ENCODE results near the gene PRR5L.

The PRR5L gene

DNA sequence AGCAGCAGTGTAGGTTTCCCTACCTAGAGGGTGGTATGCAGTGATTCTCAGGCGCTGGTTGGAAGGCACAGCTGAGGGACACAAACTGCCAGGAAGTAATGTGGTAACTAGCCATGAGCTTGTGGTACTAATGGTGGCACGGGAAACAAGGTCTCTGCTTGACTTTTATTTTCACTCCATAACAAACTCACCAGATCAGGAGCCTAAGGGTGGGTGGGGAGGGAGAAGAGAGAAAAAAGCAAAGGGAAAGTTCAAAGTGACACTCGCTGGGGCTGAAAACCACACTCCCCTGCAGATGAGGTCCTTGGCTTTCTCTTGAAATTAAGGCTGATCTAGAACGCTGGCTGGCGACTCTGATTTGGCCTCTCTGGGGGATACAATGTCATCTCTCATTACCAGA lies 192.0 kb downstream of the PRR5L start:
- TF ChIP-seq, protein P1, sequence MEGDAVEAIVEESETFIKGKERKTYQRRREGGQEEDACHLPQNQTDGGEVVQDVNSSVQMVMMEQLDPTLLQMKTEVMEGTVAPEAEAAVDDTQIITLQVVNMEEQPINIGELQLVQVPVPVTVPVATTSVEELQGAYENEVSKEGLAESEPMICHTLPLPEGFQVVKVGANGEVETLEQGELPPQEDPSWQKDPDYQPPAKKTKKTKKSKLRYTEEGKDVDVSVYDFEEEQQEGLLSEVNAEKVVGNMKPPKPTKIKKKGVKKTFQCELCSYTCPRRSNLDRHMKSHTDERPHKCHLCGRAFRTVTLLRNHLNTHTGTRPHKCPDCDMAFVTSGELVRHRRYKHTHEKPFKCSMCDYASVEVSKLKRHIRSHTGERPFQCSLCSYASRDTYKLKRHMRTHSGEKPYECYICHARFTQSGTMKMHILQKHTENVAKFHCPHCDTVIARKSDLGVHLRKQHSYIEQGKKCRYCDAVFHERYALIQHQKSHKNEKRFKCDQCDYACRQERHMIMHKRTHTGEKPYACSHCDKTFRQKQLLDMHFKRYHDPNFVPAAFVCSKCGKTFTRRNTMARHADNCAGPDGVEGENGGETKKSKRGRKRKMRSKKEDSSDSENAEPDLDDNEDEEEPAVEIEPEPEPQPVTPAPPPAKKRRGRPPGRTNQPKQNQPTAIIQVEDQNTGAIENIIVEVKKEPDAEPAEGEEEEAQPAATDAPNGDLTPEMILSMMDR (conservative IDR thresholded peaks at IDR 0.05; ENCODE audit: control insufficient read depth, insufficient read depth, low read depth, low read length), result no peak
- DNase-seq (ENCODE audit: low read depth), result no peak
- no peak overlapping the region for H3K4me3 ChIP-seq (ENCODE audit: control insufficient read depth, low read depth, low read length)

DNA sequence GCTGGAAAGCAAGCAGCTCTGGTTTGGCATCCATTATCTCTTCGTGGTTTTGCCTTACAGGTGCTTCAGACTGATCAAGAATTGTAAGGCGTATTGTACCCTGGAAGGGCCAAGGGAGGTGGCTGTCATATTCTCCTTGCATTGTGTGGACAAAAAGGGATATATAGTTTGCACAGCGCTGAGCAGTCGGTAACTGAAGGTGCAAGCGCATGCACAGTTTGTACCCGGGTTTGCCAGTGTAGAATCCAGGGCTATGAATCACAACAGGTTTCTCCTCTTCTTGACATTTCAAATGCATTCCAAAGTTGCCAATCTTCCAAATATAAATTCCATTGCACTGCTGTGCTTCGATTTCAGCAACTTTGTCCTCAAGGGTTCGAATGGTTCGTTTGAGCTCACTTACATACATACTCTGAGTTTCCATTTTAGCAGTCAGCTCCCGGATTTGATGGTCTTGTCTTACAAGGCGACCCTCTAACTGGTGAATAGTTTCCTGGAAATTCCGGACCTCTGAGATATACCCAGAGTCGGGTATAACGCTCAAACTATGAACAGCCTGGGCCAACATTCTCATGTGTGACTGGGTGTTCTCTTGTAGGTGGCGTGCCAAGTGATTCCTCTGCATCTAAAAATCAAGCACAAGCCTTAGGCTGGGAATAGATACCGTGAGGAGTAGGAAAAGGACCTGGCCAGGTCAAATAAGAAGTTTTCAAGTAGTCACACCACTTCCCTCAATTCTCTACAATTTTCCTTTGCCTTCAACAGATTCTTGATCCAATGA lies 194.1 kb downstream of the PRR5L start:
- H3K4me3 ChIP-seq (ENCODE audit: control insufficient read depth, low read depth, low read length), result no peak overlapping the region
- no peak for DNase-seq (ENCODE audit: low read depth)
- TF ChIP-seq, protein P1 (conservative IDR thresholded peaks at IDR 0.05; ENCODE audit: control insufficient read depth, insufficient read depth, low read depth, low read length), result no peak

DNA sequence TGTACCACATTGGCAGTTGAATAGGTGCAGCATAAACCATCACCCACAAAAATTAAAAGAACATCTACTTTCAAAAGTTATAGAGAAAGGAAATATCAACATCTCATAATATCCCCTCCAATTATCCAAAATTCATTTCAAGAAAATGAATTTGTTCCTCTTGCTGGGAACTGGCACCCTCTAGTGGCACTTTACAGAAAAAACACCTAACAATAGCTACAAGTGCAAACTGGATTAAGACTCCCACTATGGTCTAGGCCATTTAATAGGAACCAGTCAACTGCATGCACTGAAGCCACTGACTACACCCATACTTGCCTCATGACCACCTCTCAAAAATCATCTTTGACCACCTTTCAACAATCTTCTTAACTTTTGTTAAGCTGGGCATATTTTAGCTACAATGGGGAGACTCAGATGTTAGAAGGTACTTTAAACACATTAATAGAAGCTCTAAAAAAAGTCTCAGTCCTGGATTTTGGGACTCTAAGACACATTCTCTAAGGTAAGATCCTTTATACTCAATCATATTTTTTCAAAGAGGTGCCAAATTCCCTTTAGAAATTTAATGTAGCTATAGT lies 196.7 kb downstream of the PRR5L start:
- TF ChIP-seq, protein P1 (conservative IDR thresholded peaks at IDR 0.05; ENCODE audit: control insufficient read depth, insufficient read depth, low read depth, low read length), result peak; percentile 85
- no peak overlapping the region for H3K4me3 ChIP-seq (ENCODE audit: control insufficient read depth, low read depth, low read length)
- peak; percentile 64 for DNase-seq (ENCODE audit: low read depth)

DNA sequence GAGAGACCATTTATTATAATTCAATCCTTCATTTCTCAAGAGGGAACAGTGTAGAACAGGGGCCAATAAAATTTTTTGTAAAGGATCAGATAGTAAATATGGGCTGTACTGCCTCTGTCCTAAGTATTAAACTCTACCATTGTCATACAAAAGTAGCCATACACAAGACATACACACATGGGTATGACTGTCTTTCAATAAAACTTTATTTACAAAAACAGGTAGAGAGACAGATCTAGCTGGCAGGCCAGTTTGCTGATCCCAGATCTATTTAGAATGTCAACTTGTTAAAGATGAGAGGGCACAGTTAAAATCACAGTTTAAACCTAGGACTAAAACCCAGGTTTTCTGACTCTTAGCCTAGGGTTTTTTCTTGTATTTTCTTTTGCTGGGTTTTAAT lies 197.2 kb downstream of the PRR5L start:
- H3K4me3 ChIP-seq (ENCODE audit: control insufficient read depth, low read depth, low read length), result no peak overlapping the region
- TF ChIP-seq, protein P1 (conservative IDR thresholded peaks at IDR 0.05; ENCODE audit: control insufficient read depth, insufficient read depth, low read depth, low read length), result no peak
- DNase-seq (ENCODE audit: low read depth), result no peak

DNA sequence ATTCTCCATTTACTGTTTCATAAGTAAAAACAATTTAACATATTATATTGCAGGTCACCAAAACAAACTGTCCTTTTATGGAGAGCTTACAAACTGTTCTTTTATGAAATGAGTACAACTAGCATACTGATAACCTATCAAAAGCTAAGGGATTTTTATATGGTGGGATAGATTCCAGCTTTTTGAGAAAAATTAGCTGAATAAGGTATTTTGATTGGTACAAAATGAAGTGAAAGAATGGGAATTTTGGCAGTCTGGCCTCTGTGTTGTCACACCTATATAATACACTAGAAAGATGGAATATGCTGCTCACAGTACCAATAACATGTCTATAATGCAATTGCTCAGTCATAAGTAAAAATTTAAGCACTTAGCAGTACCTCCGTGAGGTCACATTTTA lies 202.6 kb downstream of the PRR5L start:
- TF ChIP-seq, protein P1 (conservative IDR thresholded peaks at IDR 0.05; ENCODE audit: control insufficient read depth, insufficient read depth, low read depth, low read length), result no peak
- no peak for DNase-seq (ENCODE audit: low read depth)
- H3K4me3 ChIP-seq (ENCODE audit: control insufficient read depth, low read depth, low read length), result no peak overlapping the region

DNA sequence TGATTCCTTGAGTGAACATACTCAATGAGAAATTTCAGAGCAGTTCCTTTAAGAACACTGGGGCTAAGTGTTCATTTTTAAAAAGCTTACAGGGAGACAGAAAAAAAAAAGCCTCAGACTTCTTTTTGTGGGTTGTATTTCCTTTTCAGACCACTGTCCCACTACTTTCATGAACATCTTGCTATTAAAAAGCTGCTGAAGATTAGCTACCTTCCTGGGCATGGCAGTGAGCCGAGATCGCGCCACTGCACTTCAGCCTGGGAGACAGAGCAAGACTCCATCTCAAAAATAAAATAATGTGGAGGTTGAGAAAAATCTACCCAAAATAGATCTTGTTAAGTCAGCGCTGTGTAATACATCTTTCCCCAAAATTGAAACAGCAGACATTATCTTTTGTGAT lies 203.2 kb downstream of the PRR5L start:
- TF ChIP-seq, protein P1 (conservative IDR thresholded peaks at IDR 0.05; ENCODE audit: control insufficient read depth, insufficient read depth, low read depth, low read length), result no peak
- DNase-seq (ENCODE audit: low read depth), result no peak
- H3K4me3 ChIP-seq (ENCODE audit: control insufficient read depth, low read depth, low read length), result no peak overlapping the region

Data from fibroblast of mammary gland (primary cell).